Natural killer cell (primary cell): ENCODE data around the gene E2F3. TPM values are rescaled to one million over a fixed set of nuclear protein-coding genes. Genes with fewer than 3 reads are reported as not detected.
A peak's percentile ranks its signal among the peaks of the same experiment; 100 is the strongest.

ENCODE experiments used
- ATAC-seq, 3 donors: fragments of 150-1000 bp in 2 of 3; fragments of 200-7000 bp in 1 of 3; cut with Tn5 transposase; 1 replicate in 1 of 3; 2 replicates in 2 of 3; pipeline ENCODE4 v1.10.0; 2021; ENCODE audit warnings: mild to moderate bottlenecking in 2 of 3, moderate library complexity in 2 of 3
- DNase-seq, 2 donors: peaks; one replicate each; pipeline versions ENCODE4 v3.0.0 to v3.0.0-alpha.2; 2013 to 2021; ENCODE audit warnings: mixed read lengths in 1 of 2
- H3K27ac ChIP-seq: one replicate; pipeline ENCODE4 v1.5.1; 2013; ENCODE audit warnings: mild to moderate bottlenecking, low read length
- H3K27me3 ChIP-seq: one replicate; pipeline ENCODE4 v1.6.1; 2013; ENCODE audit warnings: low read length; ENCODE audit not compliant: control insufficient read depth, insufficient read depth
- H3K36me3 ChIP-seq: one replicate; pipeline ENCODE4 v1.6.1; 2013; ENCODE audit warnings: low read length; ENCODE audit not compliant: control insufficient read depth, insufficient read depth
- H3K4me1 ChIP-seq: one replicate; pipeline ENCODE4 v1.6.1; 2013; ENCODE audit warnings: low read length; ENCODE audit not compliant: control insufficient read depth, insufficient read depth
- H3K4me3 ChIP-seq: one replicate; pipeline ENCODE4 v1.5.1; 2013; ENCODE audit warnings: low read length
- H3K9me3 ChIP-seq: one replicate; pipeline ENCODE4 v1.6.1; 2013; ENCODE audit warnings: low read length; ENCODE audit not compliant: control insufficient read depth, insufficient read depth
- H3K27ac Mint-ChIP-seq, 2 donors: one replicate each; pipeline ENCODE4 v1.8.0; 2022; ENCODE audit warnings: mild to moderate bottlenecking in 2 of 2, mixed read lengths in 2 of 2, moderate library complexity in 1 of 2
- H3K27me3 Mint-ChIP-seq, 2 donors: one replicate each; pipeline ENCODE4 v1.8.0; 2022; ENCODE audit warnings: low read depth in 2 of 2, mixed read lengths in 2 of 2
- H3K36me3 Mint-ChIP-seq: one replicate; pipeline ENCODE4 v1.8.0; 2022; ENCODE audit warnings: mixed read lengths
- H3K4me1 Mint-ChIP-seq, 2 donors: one replicate each; pipeline ENCODE4 v1.8.0; 2022; ENCODE audit warnings: mixed read lengths in 2 of 2
- H3K4me3 Mint-ChIP-seq: one replicate; pipeline ENCODE4 v1.8.0; 2022; ENCODE audit warnings: mild to moderate bottlenecking, moderate library complexity, mixed read lengths
- H3K9me3 Mint-ChIP-seq, 2 donors: one replicate each; pipeline ENCODE4 v1.8.0; 2022; ENCODE audit warnings: mixed read lengths in 2 of 2
- CTCF ChIP-seq: fragments of 200-600 bp; IDR thresholded peaks from one replicate; pipeline ENCODE4 v1.8.0; 2022; ENCODE audit warnings: antibody characterized with exemption
- WGBS: methylation state at CpG from one replicate; pipeline ENCODE4 v1.1.7; 2013; ENCODE audit warnings: missing lambda C conversion rate; ENCODE audit not compliant: insufficient coverage; 5-methylcytosine and 5-hydroxymethylcytosine counted together
- intact Hi-C: fragments of 100-400 bp; cut with micrococcal nuclease; formaldehyde crosslinking; loops from one replicate; pipeline ENCODE4 v1.14.2; 2022
- total RNA-seq, 4 donors: library from RNA; stranded (reverse); fragments of 120-200 nt in 1 of 4; gene quantifications; one replicate each; pipeline versions ENCODE4 v1.2.3 to v1.2.4, GENCODE V29; 2013 to 2022

Gene E2F3
- total RNA-seq, 3 donors from 2014 or later (not counting 1 experiment from before 2014, with no cell fraction given), result 8.2 to 14.7 (median 12.2) TPM

GRCh38 chr6:20393297-20393696 lies 8.4 kb upstream of the E2F3 start:
- no peak overlapping the region for H3K4me3 Mint-ChIP-seq
- no peaks in the 10 kb centered on the region for H3K9me3 ChIP-seq
- TF ChIP-seq CTCF, result no peak
- no peak overlapping the region for H3K4me3 ChIP-seq
- intact Hi-C loops, result no loop called here
- H3K36me3 ChIP-seq, result no peaks in the 10 kb centered on the region
- ATAC-seq, result no peak
- no peaks in the 10 kb centered on the region for H3K27me3 ChIP-seq
- H3K9me3 Mint-ChIP-seq, result no peaks in the 10 kb centered on the region
- no peaks in the 10 kb centered on the region for H3K27me3 Mint-ChIP-seq
- no peaks in the 10 kb centered on the region for H3K4me1 ChIP-seq
- no peaks in the 10 kb centered on the region for H3K4me1 Mint-ChIP-seq
- WGBS, result 83% methylated on average over 2 of the region's 2 CpGs
- no peaks in the 10 kb centered on the region for H3K36me3 Mint-ChIP-seq
- no peak overlapping the region for H3K27ac ChIP-seq
- no peak overlapping the region for H3K27ac Mint-ChIP-seq
- no peak for DNase-seq

GRCh38 chr6:20399518-20399917 lies 2.2 kb upstream of the E2F3 start:
- Histone ChIP-seq H3K27me3 (no peaks in the 10 kb centered on the region), H3K4me3 (no peak overlapping the region), H3K9me3 (no peaks in the 10 kb centered on the region), H3K36me3 (no peaks in the 10 kb centered on the region), H3K27ac (no peak overlapping the region), H3K4me1 (peaks cover 20% of the 10 kb centered on the region)
- intact Hi-C loops, result no loop called here
- Mint-ChIP-seq H3K4me1 (peaks cover 21 to 24% of the 10 kb centered on the region in 2 donors), H3K36me3 (no peaks in the 10 kb centered on the region), H3K27me3 (no peaks in the 10 kb centered on the region), H3K4me3 (no peak overlapping the region), H3K9me3 (no peaks in the 10 kb centered on the region), H3K27ac (no peak overlapping the region)
- no peak for TF ChIP-seq CTCF
- ATAC-seq (no peak), DNase-seq (peak in 1 of 2 donors; percentile 27)
- WGBS, result 45% methylated on average over 1 of the region's 2 CpGs

- no peaks in the 10 kb centered on the region for H3K36me3 Mint-ChIP-seq
- H3K27ac Mint-ChIP-seq, result peak overlapping the region; percentile 89 to 91
- no peak for ATAC-seq
- Histone ChIP-seq H3K4me1 (peaks cover 20% of the 10 kb centered on the region), H3K27me3 (no peaks in the 10 kb centered on the region), H3K36me3 (no peaks in the 10 kb centered on the region), H3K9me3 (no peaks in the 10 kb centered on the region), H3K27ac (peak overlapping the region; percentile 50), H3K4me3 (peak overlapping the region; percentile 65)
- no peak for TF ChIP-seq CTCF
- peak in 1 of 2 donors; percentile 75 for DNase-seq
- H3K4me1 Mint-ChIP-seq, result peaks cover 25 to 28% of the 10 kb centered on the region in 2 donors
- WGBS, result 4% methylated on average over 18 of the region's 18 CpGs
- H3K9me3 Mint-ChIP-seq, result no peaks in the 10 kb centered on the region
- H3K27me3 Mint-ChIP-seq, result no peaks in the 10 kb centered on the region
- intact Hi-C loops, result loop anchor here (1.0 to 5.0 kb wide), 6 partner anchors 54 to 1192 kb away; partner anchors contain the start of genes CDKAL1 and SOX4
- peak overlapping the region; percentile 96 for H3K4me3 Mint-ChIP-seq
Observed at GRCh38 chr6:20400456-20401204, 1.0 kb upstream of the E2F3 start.

- peaks cover 26 to 34% of the 10 kb centered on the region in 2 donors for H3K4me1 Mint-ChIP-seq
- H3K4me3 ChIP-seq, result peak overlapping the region; percentile 44
- H3K36me3 Mint-ChIP-seq, result no peaks in the 10 kb centered on the region
- peaks cover 3% of the 10 kb centered on the region for H3K36me3 ChIP-seq
- no peaks in the 10 kb centered on the region for H3K9me3 ChIP-seq
- H3K27me3 ChIP-seq, result no peaks in the 10 kb centered on the region
- H3K9me3 Mint-ChIP-seq, result no peaks in the 10 kb centered on the region
- DNase-seq, result no peak
- no peak for ATAC-seq
- intact Hi-C loops, result loop anchor here (5.0 kb wide), 3 partner anchors 80 to 1190 kb away; partner anchors contain the start of gene SOX4
- H3K4me1 ChIP-seq, result peaks cover 20% of the 10 kb centered on the region
- peak overlapping the region; percentile 89 to 91 for H3K27ac Mint-ChIP-seq
- WGBS, result 0% methylated on average over 10 of the region's 15 CpGs
- peak overlapping the region; percentile 96 for H3K4me3 Mint-ChIP-seq
- H3K27ac ChIP-seq, result no peak overlapping the region
- TF ChIP-seq CTCF, result no peak
- H3K27me3 Mint-ChIP-seq, result no peaks in the 10 kb centered on the region
Observed at GRCh38 chr6:20402092-20402341, 338 bp downstream of the E2F3 start.
